Vagina (tissue), 2 donors: Measurements from ENCODE around the gene SDCCAG8.
"Not testable (repeated sequence)": the region's sequence is repeated elsewhere in the genome, so short reads cannot be mapped to it uniquely, and the experiment has no call there.

Source experiments
- POLR2A ChIP-seq, 2 donors: fragments of 450-650 bp; IDR thresholded peaks; one replicate each; pipeline ENCODE4 v1.6.1; 2017; ENCODE audit warnings: antibody characterized with exemption in 2 of 2, mild to moderate bottlenecking in 2 of 2, moderate library complexity in 2 of 2
- POLR2AphosphoS5 ChIP-seq, 2 donors: sonication (generic); formaldehyde crosslinking; IDR thresholded peaks; one replicate each; pipeline ENCODE4 v1.9.0; 2017; ENCODE audit warnings: antibody characterized with exemption in 2 of 2, mild to moderate bottlenecking in 2 of 2, low read depth in 1 of 2; ENCODE audit not compliant: insufficient read depth in 1 of 2
- TF ChIP-seq, protein P1 (sequence below), 3 experiments: fragments of 450-650 bp in 2 of 3; fragments of 200-600 bp in 1 of 3; sonication (generic) in 1 of 3; IDR thresholded peaks; one replicate each; pipeline ENCODE4 v1.5.1; 2017 to 2019; ENCODE audit warnings: antibody characterized with exemption in 3 of 3, mild to moderate bottlenecking in 2 of 3, moderate library complexity in 2 of 3

DNA sequence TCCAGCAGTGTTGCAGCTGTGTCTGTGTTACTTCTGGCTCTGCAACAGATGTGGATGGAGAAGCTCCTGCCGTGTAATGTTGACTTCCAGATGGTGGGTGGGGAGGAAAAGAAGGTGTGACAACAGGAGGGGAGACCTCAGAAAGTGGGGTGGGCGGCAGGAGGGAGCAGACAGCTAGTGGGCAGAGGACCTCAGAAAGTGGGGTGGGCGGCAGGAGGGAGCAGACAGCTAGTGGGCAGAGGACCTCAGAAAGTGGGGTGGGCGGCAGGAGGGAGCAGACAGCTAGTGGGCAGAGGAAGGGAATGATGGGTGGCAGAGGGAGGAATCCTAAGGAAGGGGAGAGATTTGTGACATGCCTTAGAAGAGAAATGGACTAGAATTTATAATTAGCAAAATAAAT is 83.0 kb downstream of the SDCCAG8 start:
- TF ChIP-seq POLR2AphosphoS5 (IDR thresholded peaks at IDR 0.05; ENCODE audit: insufficient read depth in 1 of 2, low read depth in 1 of 2); POLR2A (IDR thresholded peaks at IDR 0.05): not testable (repeated sequence)
- TF ChIP-seq, protein P1, sequence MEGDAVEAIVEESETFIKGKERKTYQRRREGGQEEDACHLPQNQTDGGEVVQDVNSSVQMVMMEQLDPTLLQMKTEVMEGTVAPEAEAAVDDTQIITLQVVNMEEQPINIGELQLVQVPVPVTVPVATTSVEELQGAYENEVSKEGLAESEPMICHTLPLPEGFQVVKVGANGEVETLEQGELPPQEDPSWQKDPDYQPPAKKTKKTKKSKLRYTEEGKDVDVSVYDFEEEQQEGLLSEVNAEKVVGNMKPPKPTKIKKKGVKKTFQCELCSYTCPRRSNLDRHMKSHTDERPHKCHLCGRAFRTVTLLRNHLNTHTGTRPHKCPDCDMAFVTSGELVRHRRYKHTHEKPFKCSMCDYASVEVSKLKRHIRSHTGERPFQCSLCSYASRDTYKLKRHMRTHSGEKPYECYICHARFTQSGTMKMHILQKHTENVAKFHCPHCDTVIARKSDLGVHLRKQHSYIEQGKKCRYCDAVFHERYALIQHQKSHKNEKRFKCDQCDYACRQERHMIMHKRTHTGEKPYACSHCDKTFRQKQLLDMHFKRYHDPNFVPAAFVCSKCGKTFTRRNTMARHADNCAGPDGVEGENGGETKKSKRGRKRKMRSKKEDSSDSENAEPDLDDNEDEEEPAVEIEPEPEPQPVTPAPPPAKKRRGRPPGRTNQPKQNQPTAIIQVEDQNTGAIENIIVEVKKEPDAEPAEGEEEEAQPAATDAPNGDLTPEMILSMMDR (IDR thresholded peaks at IDR 0.05) = not testable (repeated sequence)
